GM23338 (cell line): ENCODE data around the gene SLC43A3. TPM values are rescaled to one million over a fixed set of nuclear protein-coding genes. Genes with fewer than 3 reads are reported as not detected.

Source experiments
- ATAC-seq: fragments of 200-7000 bp; cut with Tn5 transposase; 3 replicates; pipeline ENCODE4 v1.9.1; 2020
- DNase-seq: peaks from one replicate; pipeline ENCODE4 v3.0.0-alpha.2; 2015; ENCODE audit warnings: low spot score
- H2AFZ ChIP-seq: fragments of 200-600 bp; sonication (generic); 2 replicates; pipeline ENCODE4 v1.8.0; 2016; ENCODE audit warnings: antibody characterized with exemption, mild to moderate bottlenecking, moderate library complexity
- H3F3A ChIP-seq: fragments of 200-600 bp; sonication (generic); replicated peaks from 2 replicates; pipeline ENCODE4 v1.8.0; 2017; ENCODE audit warnings: antibody characterized with exemption, mixed run types, low read depth
- H3K27ac ChIP-seq: fragments of 200-600 bp; sonication (generic); 2 replicates; pipeline ENCODE4 v1.6.1; 2016; ENCODE audit warnings: low read depth
- H3K27me3 ChIP-seq: fragments of 200-600 bp; sonication (generic); 2 replicates; pipeline ENCODE4 v1.8.0; 2016; ENCODE audit warnings: mild to moderate bottlenecking, mixed run types, moderate library complexity; ENCODE audit not compliant: insufficient read depth
- H3K36me3 ChIP-seq: fragments of 200-600 bp; sonication (generic); 2 replicates; pipeline ENCODE4 v1.8.0; 2016; ENCODE audit warnings: mild to moderate bottlenecking; ENCODE audit not compliant: insufficient read depth
- H3K4me1 ChIP-seq: fragments of 200-600 bp; sonication (generic); 2 replicates; pipeline ENCODE4 v1.8.0; 2016; ENCODE audit warnings: mild to moderate bottlenecking, moderate library complexity; ENCODE audit not compliant: insufficient read depth
- H3K4me2 ChIP-seq: fragments of 200-600 bp; sonication (generic); 2 replicates; pipeline ENCODE4 v1.7.1; 2017; ENCODE audit warnings: mixed run types
- H3K4me3 ChIP-seq: fragments of 200-600 bp; sonication (generic); 2 replicates; pipeline ENCODE4 v1.6.1; 2016; ENCODE audit warnings: mixed run types
- H3K79me2 ChIP-seq: fragments of 200-600 bp; sonication (generic); replicated peaks from 2 replicates; pipeline ENCODE4 v1.8.0; 2017; ENCODE audit warnings: mild to moderate bottlenecking; ENCODE audit not compliant: insufficient read depth
- H3K9me2 ChIP-seq: fragments of 200-600 bp; sonication (generic); 2 replicates; pipeline ENCODE4 v1.8.0; 2017; ENCODE audit not compliant: insufficient read depth
- H4K20me1 ChIP-seq: fragments of 200-600 bp; sonication (generic); replicated peaks from 2 replicates; pipeline ENCODE4 v1.8.0; 2017; ENCODE audit warnings: mild to moderate bottlenecking; ENCODE audit not compliant: insufficient read depth
- H3K27ac Mint-ChIP-seq: 2 replicates; pipeline ENCODE4 v1.8.0; 2020; ENCODE audit warnings: inconsistent platforms, mild to moderate bottlenecking, moderate library complexity, mixed read lengths
- H3K27me3 Mint-ChIP-seq: 3 replicates; pipeline ENCODE4 v1.8.0; 2022; ENCODE audit warnings: low read depth, mild to moderate bottlenecking, moderate library complexity, mixed read lengths, inconsistent platforms; ENCODE audit not compliant: insufficient read depth, poor library complexity
- H3K36me3 Mint-ChIP-seq: 3 replicates; pipeline ENCODE4 v1.8.0; 2021; ENCODE audit warnings: low read depth, mild to moderate bottlenecking, inconsistent platforms, moderate library complexity, mixed read lengths
- H3K4me1 Mint-ChIP-seq: 3 replicates; pipeline ENCODE4 v1.8.0; 2020; ENCODE audit warnings: mild to moderate bottlenecking, inconsistent platforms, mixed read lengths
- H3K4me3 Mint-ChIP-seq: 3 replicates; pipeline ENCODE4 v1.8.0; 2021; ENCODE audit warnings: moderate library complexity, mild to moderate bottlenecking, inconsistent platforms, mixed read lengths
- H3K9me3 Mint-ChIP-seq: 3 replicates; pipeline ENCODE4 v1.8.0; 2020; ENCODE audit warnings: moderate library complexity, mild to moderate bottlenecking, inconsistent platforms, mixed read lengths
- CREB1 ChIP-seq: fragments of 250-450 bp; sonication (Bioruptor Pico); IDR thresholded peaks from 2 replicates; pipeline ENCODE4 v1.5.0; 2020; ENCODE audit warnings: low read depth, mild to moderate bottlenecking, moderate library complexity
- EZH2 ChIP-seq: fragments of 200-600 bp; sonication (generic); IDR thresholded peaks from one replicate; pipeline ENCODE4 v1.8.0; 2017; ENCODE audit warnings: antibody characterized with exemption, mild to moderate bottlenecking, low read depth; ENCODE audit not compliant: unreplicated experiment
- EZH2phosphoT487 ChIP-seq: fragments of 200-600 bp; sonication (generic); IDR thresholded peaks from one replicate; pipeline ENCODE4 v1.8.1; 2018; ENCODE audit warnings: antibody characterized with exemption; ENCODE audit not compliant: unreplicated experiment
- JUNB ChIP-seq: IDR thresholded peaks from one replicate; pipeline ENCODE4 v1.6.1; 2016; ENCODE audit warnings: antibody characterized with exemption; ENCODE audit not compliant: unreplicated experiment
- NANOG ChIP-seq: IDR thresholded peaks from 2 replicates; pipeline ENCODE4 v1.6.1; 2016; ENCODE audit warnings: antibody characterized with exemption, borderline replicate concordance
- POLR2AphosphoS5 ChIP-seq: IDR thresholded peaks from 2 replicates; pipeline ENCODE4 v1.6.1; 2016; ENCODE audit warnings: antibody characterized with exemption, low read depth
- STAT1 ChIP-seq: IDR thresholded peaks from one replicate; pipeline ENCODE4 v1.6.1; 2016; ENCODE audit warnings: antibody characterized with exemption; ENCODE audit not compliant: unreplicated experiment
- ZNF114 ChIP-seq: fragments of 250-450 bp; sonication (Bioruptor Pico); IDR thresholded peaks from 2 replicates; pipeline ENCODE4 v1.5.0; 2020; ENCODE audit warnings: mild to moderate bottlenecking, moderate library complexity
- ZNF331 ChIP-seq: fragments of 250-450 bp; sonication (Bioruptor Pico); IDR thresholded peaks from 2 replicates; pipeline ENCODE4 v1.5.0; 2020; ENCODE audit warnings: low read depth, mild to moderate bottlenecking, moderate library complexity
- polyA plus RNA-seq: library from polyadenylated mRNA; unstranded; fragments of >200 nt; fragmentation: Nextera tagmentation; extraction: Ambion mirVana; gene quantifications from 2 replicates; pipeline ENCODE4 v1.2.1, GENCODE V29; 2016
- total RNA-seq: library from RNA; depleted of rRNA; stranded (reverse); fragments of >200 nt; shearing (Covaris generic); gene quantifications from 2 replicates; pipeline ENCODE4 v1.2.3, GENCODE V29; 2014
- TF ChIP-seq, protein P1 (sequence below): fragments of 250-450 bp; sonication (Bioruptor Pico); IDR thresholded peaks from 2 replicates; pipeline ENCODE4 v1.5.0; 2020; ENCODE audit warnings: mild to moderate bottlenecking, moderate library complexity
- TF ChIP-seq, protein P2 (sequence below): IDR thresholded peaks from 2 replicates; pipeline ENCODE4 v1.6.1; 2016; ENCODE audit warnings: antibody characterized with exemption
- TF ChIP-seq, protein P3 (sequence below), 2 experiments: fragments of 200-600 bp in 1 of 2; sonication (generic) in 1 of 2; conservative IDR thresholded peaks; 2 replicates each; pipeline versions ENCODE4 v1.5.1 to v1.6.1; 2016 to 2017; ENCODE audit warnings: antibody characterized with exemption in 2 of 2, low read depth in 2 of 2, mild to moderate bottlenecking in 2 of 2, moderate library complexity in 1 of 2
- TF ChIP-seq, protein P4 (sequence below): IDR thresholded peaks from one replicate; pipeline ENCODE4 v1.6.1; 2018; ENCODE audit warnings: antibody characterized with exemption; ENCODE audit not compliant: unreplicated experiment

The SLC43A3 gene
- total and polyA plus RNA-seq, 2 experiments from 2014 or later: 14.3 to 24.8 TPM

DNA sequence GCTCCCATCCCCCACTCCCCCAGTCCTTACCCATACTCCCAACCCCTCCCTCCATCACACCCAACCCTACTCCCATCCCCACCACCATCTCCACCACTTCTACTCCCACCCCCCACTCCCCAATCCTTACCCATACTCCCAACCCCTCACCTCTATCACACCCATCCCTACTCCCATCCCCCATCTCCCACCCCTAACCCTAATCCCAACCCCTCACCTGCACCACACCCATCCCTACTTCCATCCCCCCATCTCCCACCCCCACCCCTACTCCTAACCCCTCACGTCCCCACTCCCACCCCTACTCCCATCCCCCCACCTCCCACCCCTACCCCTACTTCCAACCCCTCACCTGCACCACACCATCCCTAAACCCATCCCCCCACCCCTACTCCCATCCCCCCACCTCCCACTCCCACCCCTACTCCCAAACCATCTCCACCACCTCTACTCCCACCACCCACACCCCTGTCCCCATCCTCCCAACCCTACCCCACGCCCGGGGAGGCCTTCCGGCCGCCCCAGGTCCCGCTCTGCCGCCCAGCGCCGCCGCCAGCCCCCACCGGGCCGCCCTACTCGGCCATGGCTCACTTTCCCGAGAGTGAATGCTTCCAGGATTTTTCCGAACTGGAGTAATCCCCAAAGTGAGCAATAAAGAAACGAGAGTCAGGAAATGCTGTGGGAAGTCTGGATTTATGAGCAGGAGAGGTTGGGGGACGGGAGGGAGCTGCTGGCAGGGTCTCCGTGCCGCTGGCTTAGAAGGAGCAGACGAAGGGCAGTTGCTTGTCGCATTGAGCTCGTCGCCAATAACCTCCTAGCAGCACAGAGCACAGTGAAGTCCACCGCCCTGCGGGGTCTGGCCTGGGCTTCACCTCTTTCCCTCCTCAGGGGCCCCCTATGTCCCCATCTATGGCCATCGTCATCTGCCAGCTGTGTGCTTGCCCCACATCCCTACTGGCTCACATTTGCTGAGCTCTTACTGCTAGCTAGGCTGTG, 50.5 kb downstream of the SLC43A3 start:
- H3K36me3 Mint-ChIP-seq: no peaks in the 10 kb centered on the region
- H4K20me1 ChIP-seq: no peaks in the 10 kb centered on the region
- no peak for DNase-seq
- no peak overlapping the region for H2AFZ ChIP-seq
- peaks cover 3% of the 10 kb centered on the region; the same call in 1 of the 3 replicates for H3K9me3 Mint-ChIP-seq
- H3K79me2 ChIP-seq: no peaks in the 10 kb centered on the region
- no peak overlapping the region; the same call in 1 of the 2 replicates for H3K4me2 ChIP-seq
- H3F3A ChIP-seq: no peaks in the 10 kb centered on the region
- no peak overlapping the region for H3K27ac ChIP-seq
- no peak for TF ChIP-seq JUNB
- TF ChIP-seq CREB1: no peak
- TF ChIP-seq STAT1: no peak
- TF ChIP-seq NANOG: no peak
- TF ChIP-seq EZH2phosphoT487: no peak
- TF ChIP-seq, protein P1, sequence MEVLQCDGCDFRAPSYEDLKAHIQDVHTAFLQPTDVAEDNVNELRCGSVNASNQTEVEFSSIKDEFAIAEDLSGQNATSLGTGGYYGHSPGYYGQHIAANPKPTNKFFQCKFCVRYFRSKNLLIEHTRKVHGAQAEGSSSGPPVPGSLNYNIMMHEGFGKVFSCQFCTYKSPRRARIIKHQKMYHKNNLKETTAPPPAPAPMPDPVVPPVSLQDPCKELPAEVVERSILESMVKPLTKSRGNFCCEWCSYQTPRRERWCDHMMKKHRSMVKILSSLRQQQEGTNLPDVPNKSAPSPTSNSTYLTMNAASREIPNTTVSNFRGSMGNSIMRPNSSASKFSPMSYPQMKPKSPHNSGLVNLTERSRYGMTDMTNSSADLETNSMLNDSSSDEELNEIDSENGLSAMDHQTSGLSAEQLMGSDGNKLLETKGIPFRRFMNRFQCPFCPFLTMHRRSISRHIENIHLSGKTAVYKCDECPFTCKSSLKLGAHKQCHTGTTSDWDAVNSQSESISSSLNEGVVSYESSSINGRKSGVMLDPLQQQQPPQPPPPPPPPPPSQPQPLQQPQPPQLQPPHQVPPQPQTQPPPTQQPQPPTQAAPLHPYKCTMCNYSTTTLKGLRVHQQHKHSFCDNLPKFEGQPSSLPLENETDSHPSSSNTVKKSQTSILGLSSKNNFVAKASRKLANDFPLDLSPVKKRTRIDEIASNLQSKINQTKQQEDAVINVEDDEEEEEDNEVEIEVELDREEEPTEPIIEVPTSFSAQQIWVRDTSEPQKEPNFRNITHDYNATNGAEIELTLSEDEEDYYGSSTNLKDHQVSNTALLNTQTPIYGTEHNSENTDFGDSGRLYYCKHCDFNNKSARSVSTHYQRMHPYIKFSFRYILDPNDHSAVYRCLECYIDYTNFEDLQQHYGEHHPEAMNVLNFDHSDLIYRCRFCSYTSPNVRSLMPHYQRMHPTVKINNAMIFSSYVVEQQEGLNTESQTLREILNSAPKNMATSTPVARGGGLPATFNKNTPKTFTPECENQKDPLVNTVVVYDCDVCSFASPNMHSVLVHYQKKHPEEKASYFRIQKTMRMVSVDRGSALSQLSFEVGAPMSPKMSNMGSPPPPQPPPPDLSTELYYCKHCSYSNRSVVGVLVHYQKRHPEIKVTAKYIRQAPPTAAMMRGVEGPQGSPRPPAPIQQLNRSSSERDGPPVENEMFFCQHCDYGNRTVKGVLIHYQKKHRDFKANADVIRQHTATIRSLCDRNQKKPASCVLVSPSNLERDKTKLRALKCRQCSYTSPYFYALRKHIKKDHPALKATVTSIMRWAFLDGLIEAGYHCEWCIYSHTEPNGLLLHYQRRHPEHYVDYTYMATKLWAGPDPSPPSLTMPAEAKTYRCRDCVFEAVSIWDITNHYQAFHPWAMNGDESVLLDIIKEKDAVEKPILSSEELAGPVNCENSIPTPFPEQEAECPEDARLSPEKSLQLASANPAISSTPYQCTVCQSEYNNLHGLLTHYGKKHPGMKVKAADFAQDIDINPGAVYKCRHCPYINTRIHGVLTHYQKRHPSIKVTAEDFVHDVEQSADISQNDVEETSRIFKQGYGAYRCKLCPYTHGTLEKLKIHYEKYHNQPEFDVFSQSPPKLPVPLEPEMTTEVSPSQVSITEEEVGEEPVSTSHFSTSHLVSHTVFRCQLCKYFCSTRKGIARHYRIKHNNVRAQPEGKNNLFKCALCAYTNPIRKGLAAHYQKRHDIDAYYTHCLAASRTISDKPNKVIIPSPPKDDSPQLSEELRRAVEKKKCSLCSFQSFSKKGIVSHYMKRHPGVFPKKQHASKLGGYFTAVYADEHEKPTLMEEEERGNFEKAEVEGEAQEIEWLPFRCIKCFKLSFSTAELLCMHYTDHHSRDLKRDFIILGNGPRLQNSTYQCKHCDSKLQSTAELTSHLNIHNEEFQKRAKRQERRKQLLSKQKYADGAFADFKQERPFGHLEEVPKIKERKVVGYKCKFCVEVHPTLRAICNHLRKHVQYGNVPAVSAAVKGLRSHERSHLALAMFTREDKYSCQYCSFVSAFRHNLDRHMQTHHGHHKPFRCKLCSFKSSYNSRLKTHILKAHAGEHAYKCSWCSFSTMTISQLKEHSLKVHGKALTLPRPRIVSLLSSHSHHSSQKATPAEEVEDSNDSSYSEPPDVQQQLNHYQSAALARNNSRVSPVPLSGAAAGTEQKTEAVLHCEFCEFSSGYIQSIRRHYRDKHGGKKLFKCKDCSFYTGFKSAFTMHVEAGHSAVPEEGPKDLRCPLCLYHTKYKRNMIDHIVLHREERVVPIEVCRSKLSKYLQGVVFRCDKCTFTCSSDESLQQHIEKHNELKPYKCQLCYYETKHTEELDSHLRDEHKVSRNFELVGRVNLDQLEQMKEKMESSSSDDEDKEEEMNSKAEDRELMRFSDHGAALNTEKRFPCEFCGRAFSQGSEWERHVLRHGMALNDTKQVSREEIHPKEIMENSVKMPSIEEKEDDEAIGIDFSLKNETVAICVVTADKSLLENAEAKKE (CRISPR knock-in tag): no peak
- no peak for TF ChIP-seq EZH2
- no peak for TF ChIP-seq ZNF331 (CRISPR knock-in tag)
- TF ChIP-seq, protein P2, sequence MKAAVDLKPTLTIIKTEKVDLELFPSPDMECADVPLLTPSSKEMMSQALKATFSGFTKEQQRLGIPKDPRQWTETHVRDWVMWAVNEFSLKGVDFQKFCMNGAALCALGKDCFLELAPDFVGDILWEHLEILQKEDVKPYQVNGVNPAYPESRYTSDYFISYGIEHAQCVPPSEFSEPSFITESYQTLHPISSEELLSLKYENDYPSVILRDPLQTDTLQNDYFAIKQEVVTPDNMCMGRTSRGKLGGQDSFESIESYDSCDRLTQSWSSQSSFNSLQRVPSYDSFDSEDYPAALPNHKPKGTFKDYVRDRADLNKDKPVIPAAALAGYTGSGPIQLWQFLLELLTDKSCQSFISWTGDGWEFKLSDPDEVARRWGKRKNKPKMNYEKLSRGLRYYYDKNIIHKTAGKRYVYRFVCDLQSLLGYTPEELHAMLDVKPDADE: no peak
- no peak for TF ChIP-seq POLR2AphosphoS5
- TF ChIP-seq ZNF114 (CRISPR knock-in tag): no peak
- TF ChIP-seq, protein P3, sequence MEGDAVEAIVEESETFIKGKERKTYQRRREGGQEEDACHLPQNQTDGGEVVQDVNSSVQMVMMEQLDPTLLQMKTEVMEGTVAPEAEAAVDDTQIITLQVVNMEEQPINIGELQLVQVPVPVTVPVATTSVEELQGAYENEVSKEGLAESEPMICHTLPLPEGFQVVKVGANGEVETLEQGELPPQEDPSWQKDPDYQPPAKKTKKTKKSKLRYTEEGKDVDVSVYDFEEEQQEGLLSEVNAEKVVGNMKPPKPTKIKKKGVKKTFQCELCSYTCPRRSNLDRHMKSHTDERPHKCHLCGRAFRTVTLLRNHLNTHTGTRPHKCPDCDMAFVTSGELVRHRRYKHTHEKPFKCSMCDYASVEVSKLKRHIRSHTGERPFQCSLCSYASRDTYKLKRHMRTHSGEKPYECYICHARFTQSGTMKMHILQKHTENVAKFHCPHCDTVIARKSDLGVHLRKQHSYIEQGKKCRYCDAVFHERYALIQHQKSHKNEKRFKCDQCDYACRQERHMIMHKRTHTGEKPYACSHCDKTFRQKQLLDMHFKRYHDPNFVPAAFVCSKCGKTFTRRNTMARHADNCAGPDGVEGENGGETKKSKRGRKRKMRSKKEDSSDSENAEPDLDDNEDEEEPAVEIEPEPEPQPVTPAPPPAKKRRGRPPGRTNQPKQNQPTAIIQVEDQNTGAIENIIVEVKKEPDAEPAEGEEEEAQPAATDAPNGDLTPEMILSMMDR (conservative IDR thresholded peaks at IDR 0.05; ENCODE audit: low read depth in 2 of 2): no peak
- TF ChIP-seq, protein P4, sequence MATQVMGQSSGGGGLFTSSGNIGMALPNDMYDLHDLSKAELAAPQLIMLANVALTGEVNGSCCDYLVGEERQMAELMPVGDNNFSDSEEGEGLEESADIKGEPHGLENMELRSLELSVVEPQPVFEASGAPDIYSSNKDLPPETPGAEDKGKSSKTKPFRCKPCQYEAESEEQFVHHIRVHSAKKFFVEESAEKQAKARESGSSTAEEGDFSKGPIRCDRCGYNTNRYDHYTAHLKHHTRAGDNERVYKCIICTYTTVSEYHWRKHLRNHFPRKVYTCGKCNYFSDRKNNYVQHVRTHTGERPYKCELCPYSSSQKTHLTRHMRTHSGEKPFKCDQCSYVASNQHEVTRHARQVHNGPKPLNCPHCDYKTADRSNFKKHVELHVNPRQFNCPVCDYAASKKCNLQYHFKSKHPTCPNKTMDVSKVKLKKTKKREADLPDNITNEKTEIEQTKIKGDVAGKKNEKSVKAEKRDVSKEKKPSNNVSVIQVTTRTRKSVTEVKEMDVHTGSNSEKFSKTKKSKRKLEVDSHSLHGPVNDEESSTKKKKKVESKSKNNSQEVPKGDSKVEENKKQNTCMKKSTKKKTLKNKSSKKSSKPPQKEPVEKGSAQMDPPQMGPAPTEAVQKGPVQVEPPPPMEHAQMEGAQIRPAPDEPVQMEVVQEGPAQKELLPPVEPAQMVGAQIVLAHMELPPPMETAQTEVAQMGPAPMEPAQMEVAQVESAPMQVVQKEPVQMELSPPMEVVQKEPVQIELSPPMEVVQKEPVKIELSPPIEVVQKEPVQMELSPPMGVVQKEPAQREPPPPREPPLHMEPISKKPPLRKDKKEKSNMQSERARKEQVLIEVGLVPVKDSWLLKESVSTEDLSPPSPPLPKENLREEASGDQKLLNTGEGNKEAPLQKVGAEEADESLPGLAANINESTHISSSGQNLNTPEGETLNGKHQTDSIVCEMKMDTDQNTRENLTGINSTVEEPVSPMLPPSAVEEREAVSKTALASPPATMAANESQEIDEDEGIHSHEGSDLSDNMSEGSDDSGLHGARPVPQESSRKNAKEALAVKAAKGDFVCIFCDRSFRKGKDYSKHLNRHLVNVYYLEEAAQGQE: no peak
- H3K36me3 ChIP-seq: no peaks in the 10 kb centered on the region
- H3K4me3 ChIP-seq: no peak overlapping the region
- no peaks in the 10 kb centered on the region for H3K27me3 ChIP-seq
- no peak overlapping the region for H3K4me3 Mint-ChIP-seq
- H3K4me1 Mint-ChIP-seq: peaks cover 2% of the 10 kb centered on the region; the same call in 2 of the 3 replicates
- peaks cover 8% of the 10 kb centered on the region for H3K27me3 Mint-ChIP-seq
- ATAC-seq: no peak
- no peak overlapping the region for H3K27ac Mint-ChIP-seq
- no peaks in the 10 kb centered on the region for H3K9me2 ChIP-seq
- H3K4me1 ChIP-seq: no peaks in the 10 kb centered on the region
